8988T (cell line): ENCODE data around the gene DMD.
"Not testable (repeated sequence)": the region's sequence is repeated elsewhere in the genome, so short reads cannot be mapped to it uniquely, and the experiment has no call there.

ENCODE experiments used
- DNase-seq: peaks from one replicate; pipeline ENCODE4 v3.0.0; 2011

Gene DMD

DNA sequence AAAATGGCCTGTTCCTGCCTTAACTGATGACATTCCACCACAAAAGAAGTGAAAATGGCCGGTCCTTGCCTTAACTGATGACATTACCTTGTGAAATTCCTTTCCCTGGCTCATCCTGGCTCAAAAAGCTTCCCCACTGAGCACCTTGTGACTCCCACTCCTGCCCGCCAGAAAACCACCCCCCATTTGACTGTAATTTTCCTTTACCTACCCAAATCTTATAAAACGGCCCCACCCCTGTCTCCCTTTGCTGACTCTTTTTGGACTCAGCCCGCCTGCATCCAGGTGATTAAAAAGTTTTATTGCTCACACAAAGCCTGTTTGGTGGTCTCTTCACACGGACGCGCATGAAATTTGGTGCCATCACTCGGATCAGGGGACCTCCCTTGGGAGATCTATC is 1833.5 kb downstream of the DMD start:
- not testable (repeated sequence) for DNase-seq

DNA sequence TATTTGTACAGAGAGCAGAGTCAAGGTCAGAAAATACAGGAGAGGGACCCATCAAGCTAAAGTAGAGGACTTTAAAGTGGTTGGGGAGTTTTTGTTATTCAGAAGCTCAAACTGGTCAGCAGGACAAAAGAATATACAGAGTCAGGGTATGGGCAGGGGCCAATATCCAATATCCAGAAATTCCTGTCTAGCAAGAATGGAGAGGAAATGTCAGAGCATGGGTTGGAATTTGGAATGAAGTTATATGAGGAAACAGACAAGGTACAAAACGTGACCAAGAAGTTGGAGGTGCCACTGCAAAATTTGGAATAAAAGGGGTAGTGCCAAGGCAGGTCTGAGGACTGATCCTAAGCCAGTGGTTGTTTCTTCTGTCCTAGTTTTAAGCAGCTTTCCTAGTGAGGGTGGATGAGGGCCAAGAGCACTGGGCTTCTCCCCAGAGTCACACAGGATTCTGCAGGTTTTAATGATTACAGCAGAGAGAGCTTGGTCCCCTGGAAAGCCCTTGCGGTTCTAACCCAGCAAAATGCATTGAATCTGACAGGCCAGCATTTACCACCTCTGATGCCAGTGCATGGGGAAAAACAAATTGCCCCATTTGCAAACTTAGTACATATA is 1834.8 kb downstream of the DMD start:
- no peak for DNase-seq

GRCh38 chrX:31374786-31375185 is 1836.6 kb downstream of the DMD start:
- no peak for DNase-seq

- DNase-seq: no peak
Observed at GRCh38 chrX:31371956-31372355, 1839.4 kb downstream of the DMD start.

GRCh38 chrX:31367816-31368215 is 1843.5 kb downstream of the DMD start:
- DNase-seq: no peak

DNA sequence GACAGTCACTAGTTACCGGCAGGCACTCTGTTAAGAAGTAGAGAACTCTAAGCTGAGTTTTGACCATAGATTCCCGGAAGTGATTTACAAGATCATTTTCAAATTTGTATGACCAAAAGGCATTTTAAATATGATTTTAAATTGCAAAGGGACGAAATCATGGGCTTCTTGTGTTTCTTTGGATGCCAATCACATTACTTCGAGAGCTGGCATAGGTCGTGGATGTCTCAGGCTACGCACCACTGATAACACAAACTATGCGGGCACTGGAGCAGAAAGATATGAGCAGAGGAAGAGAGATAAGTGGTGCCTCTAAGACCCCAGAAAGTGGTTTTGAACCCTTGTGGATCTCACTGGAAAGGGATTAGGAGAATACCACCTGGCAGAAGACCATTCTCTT is 1845.3 kb downstream of the DMD start:
- no peak for DNase-seq

DNA sequence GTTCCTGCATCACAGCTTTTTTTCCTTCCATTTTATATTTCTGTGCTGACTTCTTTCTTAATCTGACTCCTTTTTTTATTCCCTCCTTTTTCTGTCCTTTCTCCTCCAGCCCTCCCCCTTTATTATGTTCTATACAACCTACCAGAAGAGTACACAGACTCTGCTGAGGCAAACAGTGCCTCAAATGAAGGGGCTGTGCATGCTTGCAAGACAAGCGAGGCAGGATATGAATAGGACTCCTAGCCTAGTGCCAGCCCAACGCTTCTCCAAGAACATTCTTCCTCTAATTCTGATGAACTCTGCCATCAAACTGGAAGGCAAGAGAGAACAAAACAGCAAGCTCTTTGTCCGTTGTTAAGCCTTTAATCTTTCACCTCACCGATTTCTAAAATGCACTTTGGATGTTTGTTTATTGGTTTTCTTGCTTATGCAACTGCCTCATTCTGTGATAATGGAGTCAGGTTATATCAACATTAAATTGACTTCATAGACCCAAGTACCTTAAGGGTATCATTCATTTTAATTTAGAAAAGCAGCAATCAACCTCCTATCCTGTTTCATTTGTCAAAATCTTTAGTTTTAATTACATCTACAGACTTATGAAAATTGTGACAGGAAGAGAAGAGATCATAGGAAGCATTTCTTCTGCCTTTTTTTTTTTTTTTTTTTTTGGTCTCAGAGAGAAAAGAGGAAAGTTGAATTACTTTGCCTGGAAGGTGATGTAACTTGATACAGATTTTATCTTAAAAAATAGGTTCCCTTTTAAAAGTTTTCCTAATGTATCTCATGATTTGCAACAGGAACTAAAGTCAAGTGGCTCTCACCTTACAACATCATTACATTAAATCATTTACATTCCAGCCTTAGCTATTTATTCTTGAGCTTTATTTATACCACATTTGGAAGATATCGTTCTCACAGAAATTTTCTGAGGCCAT is 1854.8 kb downstream of the DMD start:
- DNase-seq: no peak

GRCh38 chrX:31355206-31355955 is 1856.0 kb downstream of the DMD start:
- DNase-seq: no peak

DNA sequence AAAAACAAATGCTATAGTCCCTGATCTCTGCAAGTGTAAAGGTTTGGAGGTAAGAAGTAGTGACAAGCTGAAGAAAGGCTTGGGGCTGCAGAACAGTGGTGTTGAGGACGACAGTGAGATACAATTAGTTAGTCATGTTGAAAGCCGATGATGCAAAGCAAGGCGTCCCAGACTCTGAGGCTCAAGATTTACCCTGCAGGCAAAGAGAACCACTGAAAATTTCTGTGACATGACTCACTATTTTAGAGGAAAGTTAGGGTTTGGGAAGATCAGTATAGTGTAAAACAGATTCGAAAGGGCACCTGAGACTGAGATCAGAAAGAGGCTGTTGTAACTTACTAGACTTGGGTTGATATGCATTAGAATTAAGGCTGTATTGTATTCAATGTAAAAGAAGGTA is 1858.3 kb downstream of the DMD start:
- no peak for DNase-seq

DNA sequence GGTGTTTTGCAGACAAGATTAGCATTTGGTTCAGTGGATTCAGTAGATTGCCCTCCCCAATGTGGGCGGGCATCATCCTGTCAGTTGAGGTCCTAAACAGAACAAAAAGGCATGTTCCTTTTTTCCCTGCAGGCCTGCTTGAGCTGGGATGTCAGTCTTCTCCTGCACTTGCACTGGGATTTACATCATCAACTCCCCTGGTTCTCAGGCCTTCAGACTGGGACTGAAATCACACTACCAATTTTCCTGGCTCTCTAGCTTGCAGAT is 1860.6 kb downstream of the DMD start:
- DNase-seq: no peak

- no peak for DNase-seq
Observed at GRCh38 chrX:31349515-31349914, 1861.8 kb downstream of the DMD start.

DNA sequence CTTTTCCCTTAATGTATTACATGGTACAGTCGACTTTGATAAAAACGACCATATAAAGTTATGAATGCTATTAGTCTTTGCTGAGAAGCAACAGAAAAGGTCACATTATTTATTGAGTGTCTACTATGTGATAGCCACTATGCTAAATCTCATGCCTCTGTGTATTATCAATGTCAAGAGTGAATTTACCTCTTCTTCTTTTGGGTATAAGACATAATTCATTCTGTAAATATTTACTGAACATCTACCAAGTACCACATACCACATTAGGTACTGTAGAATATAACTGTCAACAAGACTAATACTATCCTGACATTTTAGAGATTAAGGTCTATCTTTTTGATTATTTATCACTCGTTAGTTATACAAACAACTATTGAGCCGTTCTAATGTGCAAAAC is 1870.8 kb downstream of the DMD start:
- no peak for DNase-seq

GRCh38 chrX:31338991-31339350 is 1872.4 kb downstream of the DMD start:
- DNase-seq: no peak

DNA sequence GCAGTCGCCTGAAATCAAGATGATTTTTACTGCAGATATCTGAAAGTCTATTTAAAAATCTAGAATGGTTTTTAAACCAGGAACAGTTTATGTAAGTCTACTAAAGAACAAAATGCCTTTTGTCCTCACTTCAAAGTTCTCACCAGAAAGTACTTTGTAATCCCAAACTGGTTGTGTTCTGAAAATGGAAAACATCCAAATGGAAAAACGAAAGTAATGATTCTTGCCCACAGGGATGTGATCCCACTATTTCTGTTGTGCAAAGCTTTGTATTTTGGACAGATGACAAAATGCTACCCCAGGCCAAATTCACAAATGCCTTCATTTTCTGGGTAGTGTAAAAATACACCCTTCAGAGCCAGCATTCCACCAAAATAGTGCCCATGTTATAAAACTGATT is 1874.0 kb downstream of the DMD start:
- DNase-seq: no peak

GRCh38 chrX:31336419-31336818 is 1874.9 kb downstream of the DMD start:
- DNase-seq: no peak

- no peak for DNase-seq
Observed at GRCh38 chrX:31334997-31335396, 1876.4 kb downstream of the DMD start.

GRCh38 chrX:31333165-31333831 is 1878.1 kb downstream of the DMD start:
- DNase-seq: no peak

DNA sequence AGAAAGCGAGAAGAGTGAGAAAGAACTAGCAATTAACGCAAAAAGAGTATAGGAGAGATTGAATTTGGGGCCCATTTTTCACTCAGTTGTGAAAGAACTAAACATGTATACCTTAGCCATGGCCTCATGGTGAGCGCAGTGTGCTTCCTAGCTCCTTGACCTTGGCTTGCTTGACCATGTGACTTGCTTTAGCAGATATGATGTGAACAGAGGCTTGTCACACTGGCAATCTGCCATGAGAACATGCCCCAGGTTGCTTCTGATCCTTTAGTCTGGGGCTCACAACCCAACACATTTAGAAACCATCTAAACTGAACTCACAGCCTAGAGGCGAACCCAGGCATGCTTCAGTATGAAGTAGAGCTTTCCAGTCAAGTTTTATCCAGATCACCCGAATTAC is 1879.4 kb downstream of the DMD start:
- DNase-seq: no peak

- no peak for DNase-seq
Observed at GRCh38 chrX:31331015-31331414, 1880.3 kb downstream of the DMD start.

- no peak for DNase-seq
Observed at GRCh38 chrX:31329298-31329697, 1882.1 kb downstream of the DMD start.

DNA sequence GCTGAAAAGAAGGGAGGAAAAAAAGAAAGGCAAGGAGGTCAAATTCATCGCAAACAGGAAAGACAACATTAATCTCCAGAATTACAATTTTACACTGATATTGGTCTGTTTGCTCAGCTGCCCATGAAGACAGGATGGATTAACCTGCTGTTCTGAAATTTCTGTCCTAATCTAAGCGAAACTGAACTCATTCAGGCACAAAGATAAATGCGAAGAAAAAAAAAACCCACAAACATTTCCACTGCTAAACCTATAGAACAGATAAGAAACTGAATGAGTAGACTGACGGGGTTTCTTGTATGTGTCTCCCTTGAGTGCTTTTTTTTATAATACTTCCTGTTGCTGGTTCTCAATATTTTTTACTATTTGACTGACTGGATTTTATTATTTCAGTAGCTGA is 1887.7 kb downstream of the DMD start:
- DNase-seq: no peak

GRCh38 chrX:31320740-31321139 is 1890.6 kb downstream of the DMD start:
- DNase-seq: no peak

- DNase-seq: no peak
Observed at GRCh38 chrX:31319586-31319985, 1891.8 kb downstream of the DMD start.

DNA sequence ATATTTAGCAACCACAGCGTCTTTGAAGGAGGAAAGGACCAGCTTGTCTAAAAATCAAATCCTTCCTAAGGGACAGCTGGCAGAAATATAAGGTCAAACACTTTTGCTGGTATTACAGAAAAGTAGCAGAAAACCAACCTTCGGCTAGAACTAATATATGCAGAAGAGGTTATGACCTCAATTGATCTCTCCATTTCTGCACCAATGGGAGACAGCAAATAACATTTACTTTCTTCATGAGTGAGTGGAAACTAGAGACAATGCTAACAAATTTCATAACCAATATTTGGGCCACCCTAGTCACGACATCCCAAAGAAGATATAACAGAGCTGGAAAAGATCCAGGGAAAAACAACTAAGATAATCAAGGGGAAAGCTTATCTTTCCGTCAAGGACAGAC is 1892.5 kb downstream of the DMD start:
- DNase-seq: no peak
